ENCODE measurements around the gene NIPAL1.
"Not testable (repeated sequence)": the region's sequence is repeated elsewhere in the genome, so short reads cannot be mapped to it uniquely, and the experiment has no call there.

Gene NIPAL1

DNA sequence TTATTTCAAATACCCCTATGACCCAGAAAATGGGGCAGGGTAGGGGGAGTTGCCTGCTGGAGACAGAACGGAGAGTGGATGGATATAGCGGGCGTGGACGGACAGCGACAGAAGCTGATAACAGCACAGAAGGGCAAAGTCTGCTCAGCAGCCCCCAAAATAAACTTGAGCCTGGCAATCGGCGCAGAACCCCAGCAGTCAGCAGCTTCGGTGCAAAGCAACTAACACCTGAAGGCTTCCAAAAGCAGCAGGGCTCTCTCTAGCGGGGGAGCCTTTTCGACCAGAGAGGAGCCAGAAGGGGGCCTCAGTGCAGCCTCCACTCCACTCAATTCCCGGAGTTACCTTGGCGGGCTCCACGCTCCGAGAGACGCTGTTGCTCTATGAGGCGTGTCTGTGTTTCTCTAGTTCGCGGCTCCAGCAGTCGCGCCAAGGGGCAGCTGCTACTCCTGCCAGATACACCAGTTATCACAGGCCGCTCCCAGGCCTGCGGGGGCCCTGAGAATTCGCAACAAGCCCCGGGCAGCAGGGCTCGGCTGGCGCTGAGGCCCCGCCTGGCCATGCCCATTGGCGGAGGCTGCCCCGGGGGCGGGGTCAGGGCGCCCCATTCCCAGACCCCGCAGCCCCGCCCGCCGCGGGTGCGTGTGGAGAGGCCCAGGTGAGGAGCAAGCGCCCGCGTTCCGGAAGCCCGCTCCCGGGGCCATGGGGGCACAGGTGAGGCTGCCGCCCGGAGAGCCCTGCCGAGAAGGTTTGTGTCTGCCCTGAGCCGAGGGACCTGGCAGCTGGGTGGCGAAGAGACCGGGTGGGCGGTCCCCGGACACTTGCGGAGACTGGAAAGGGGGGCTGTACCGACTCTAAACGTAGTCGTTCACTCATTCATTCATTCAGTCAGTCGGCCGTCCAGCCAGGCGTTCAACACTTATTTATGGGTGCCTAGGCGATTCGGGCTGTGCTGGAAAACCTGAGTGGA is at the start of gene NIPAL1, which contains the start of gene CNGA1:
TSS of gene NIPAL1 (plus strand) at position 632 of the 967 bp plus-strand sequence. CDS start at position 700, 68 bp downstream.
TSS of gene CNGA1 (minus strand) at position 541 of the 967 bp plus-strand sequence. CDS start 63,992 bp downstream, outside the sequence.
- Histone ChIP-seq H3K27ac (ENCODE audit: low read length) (peak within 1 kb of the TSS; percentile 60), H3K27me3 (ENCODE audit: low read depth, low read length) (peaks cover 9% of the 10 kb centered on the region), H3K4me1 (ENCODE audit: control insufficient read depth in 1 of 2, insufficient read depth in 2 of 2, low read length in 2 of 2) (peaks cover 0 to 16% of the 10 kb centered on the region in 2 donors), H3K36me3 (ENCODE audit: control insufficient read depth in 1 of 2, insufficient read depth in 2 of 2, low read length in 2 of 2) (no peaks in the 10 kb centered on the region), H3K9me3 (ENCODE audit: control insufficient read depth in 1 of 2, low read length in 2 of 2) (no peaks in the 10 kb centered on the region), H3K4me3 (ENCODE audit: low read depth in 1 of 2, low read length in 2 of 2) (peak within 1 kb of the TSS; percentile 79 to 81)

DNA sequence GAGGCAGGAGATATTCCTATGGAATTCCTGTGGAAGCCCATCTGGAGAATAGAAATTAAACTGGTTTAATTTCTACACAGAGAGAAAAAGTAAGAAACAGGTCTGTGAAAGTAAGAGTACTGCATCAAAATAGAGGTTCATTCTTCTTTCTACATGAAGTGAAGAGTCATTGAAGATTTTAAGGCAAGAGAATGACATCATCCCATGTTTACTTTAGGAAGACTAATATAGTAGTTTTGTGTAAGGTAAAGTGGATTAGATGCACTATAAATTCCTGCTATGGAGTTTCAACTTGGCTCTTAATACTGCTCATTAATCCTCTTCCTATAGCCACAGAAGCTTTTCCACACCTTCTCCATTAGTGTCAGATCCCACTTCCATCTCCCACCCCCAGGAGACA is 47.7 kb upstream of the NIPAL1 start:
- Histone ChIP-seq H3K4me3 (ENCODE audit: low read depth in 1 of 2, low read length in 2 of 2) (no peak overlapping the region), H3K27ac (ENCODE audit: low read length) (no peak overlapping the region), H3K36me3 (ENCODE audit: control insufficient read depth in 1 of 2, insufficient read depth in 2 of 2, low read length in 2 of 2) (no peaks in the 10 kb centered on the region), H3K4me1 (ENCODE audit: control insufficient read depth in 1 of 2, insufficient read depth in 2 of 2, low read length in 2 of 2) (no peaks in the 10 kb centered on the region), H3K27me3 (ENCODE audit: low read depth, low read length) (no peaks in the 10 kb centered on the region), H3K9me3 (ENCODE audit: control insufficient read depth in 1 of 2, low read length in 2 of 2) (no peaks in the 10 kb centered on the region)

DNA sequence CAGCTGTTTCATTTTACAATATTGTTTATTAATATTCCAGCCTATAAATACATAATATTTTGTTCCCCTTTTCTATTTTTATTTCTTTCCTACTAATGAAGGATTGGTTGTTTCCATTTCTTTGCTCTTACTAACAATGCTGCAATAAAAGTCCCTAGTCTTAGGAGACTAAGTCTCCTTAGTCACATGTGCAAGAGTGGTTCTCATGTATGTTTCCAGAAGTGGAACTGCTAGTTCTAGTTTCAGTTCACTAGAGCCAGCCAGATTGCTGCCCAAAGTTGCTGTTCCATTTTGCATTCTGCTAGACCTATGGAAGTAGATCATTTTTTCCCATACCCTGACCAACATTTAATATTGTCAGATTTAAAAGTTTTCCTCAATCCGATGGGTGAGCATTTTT is 44.4 kb upstream of the NIPAL1 start:
- Histone ChIP-seq H3K27ac (ENCODE audit: low read length) (no peak overlapping the region), H3K36me3 (ENCODE audit: control insufficient read depth in 1 of 2, insufficient read depth in 2 of 2, low read length in 2 of 2) (no peaks in the 10 kb centered on the region), H3K4me3 (ENCODE audit: low read depth in 1 of 2, low read length in 2 of 2) (no peak overlapping the region), H3K9me3 (ENCODE audit: control insufficient read depth in 1 of 2, low read length in 2 of 2) (no peaks in the 10 kb centered on the region), H3K4me1 (ENCODE audit: control insufficient read depth in 1 of 2, insufficient read depth in 2 of 2, low read length in 2 of 2) (no peaks in the 10 kb centered on the region), H3K27me3 (ENCODE audit: low read depth, low read length) (no peaks in the 10 kb centered on the region)

- no peaks in the 10 kb centered on the region for H3K27me3 ChIP-seq (ENCODE audit: low read depth, low read length)
- no peak overlapping the region for H3K27ac ChIP-seq (ENCODE audit: low read length)
- no peaks in the 10 kb centered on the region for H3K4me1 ChIP-seq (ENCODE audit: control insufficient read depth in 1 of 2, insufficient read depth in 2 of 2, low read length in 2 of 2)
- no peak overlapping the region for H3K4me3 ChIP-seq (ENCODE audit: low read depth in 1 of 2, low read length in 2 of 2)
- no peaks in the 10 kb centered on the region for H3K9me3 ChIP-seq (ENCODE audit: control insufficient read depth in 1 of 2, low read length in 2 of 2)
- no peaks in the 10 kb centered on the region for H3K36me3 ChIP-seq (ENCODE audit: control insufficient read depth in 1 of 2, insufficient read depth in 2 of 2, low read length in 2 of 2)
Observed at GRCh38 chr4:47972721-47973120, 43.9 kb upstream of the NIPAL1 start.

GRCh38 chr4:47974566-47974965 is 42.0 kb upstream of the NIPAL1 start:
- Histone ChIP-seq H3K36me3 (ENCODE audit: control insufficient read depth in 1 of 2, insufficient read depth in 2 of 2, low read length in 2 of 2) (no peaks in the 10 kb centered on the region), H3K4me3 (ENCODE audit: low read depth in 1 of 2, low read length in 2 of 2) (no peak overlapping the region), H3K9me3 (ENCODE audit: control insufficient read depth in 1 of 2, low read length in 2 of 2) (no peaks in the 10 kb centered on the region), H3K4me1 (ENCODE audit: control insufficient read depth in 1 of 2, insufficient read depth in 2 of 2, low read length in 2 of 2) (no peaks in the 10 kb centered on the region), H3K27ac (ENCODE audit: low read length) (no peak overlapping the region), H3K27me3 (ENCODE audit: low read depth, low read length) (no peaks in the 10 kb centered on the region)

GRCh38 chr4:47990145-47990544 is 26.4 kb upstream of the NIPAL1 start:
- H3K27me3 ChIP-seq (ENCODE audit: low read depth, low read length), result no peaks in the 10 kb centered on the region
- H3K4me1 ChIP-seq (ENCODE audit: control insufficient read depth in 1 of 2, insufficient read depth in 2 of 2, low read length in 2 of 2), result no peaks in the 10 kb centered on the region
- peaks cover 0 to 15% of the 10 kb centered on the region in 2 donors for H3K9me3 ChIP-seq (ENCODE audit: control insufficient read depth in 1 of 2, low read length in 2 of 2)
- no peak overlapping the region for H3K4me3 ChIP-seq (ENCODE audit: low read depth in 1 of 2, low read length in 2 of 2)
- H3K27ac ChIP-seq (ENCODE audit: low read length), result no peak overlapping the region
- no peaks in the 10 kb centered on the region for H3K36me3 ChIP-seq (ENCODE audit: control insufficient read depth in 1 of 2, insufficient read depth in 2 of 2, low read length in 2 of 2)

DNA sequence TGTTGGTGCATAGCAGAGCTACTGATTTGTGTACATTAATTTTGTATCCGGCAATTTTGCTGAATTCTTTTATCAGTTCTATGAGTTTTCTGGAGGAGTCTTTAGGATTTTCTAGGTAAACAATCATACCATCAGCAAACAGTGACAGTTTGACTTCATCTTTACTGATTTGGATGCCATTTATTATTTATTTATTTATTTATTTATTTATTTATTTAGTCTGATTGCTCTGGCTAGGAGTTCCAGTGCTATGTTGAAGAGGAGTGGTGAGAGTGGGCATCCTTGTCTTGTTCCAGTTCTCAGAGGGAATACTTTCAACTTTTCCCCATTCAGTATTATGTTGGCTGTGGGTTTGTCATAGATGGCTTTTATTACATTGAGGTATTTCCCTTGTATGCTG is 24.1 kb upstream of the NIPAL1 start:
- peaks cover 0 to 15% of the 10 kb centered on the region in 2 donors for H3K9me3 ChIP-seq (ENCODE audit: control insufficient read depth in 1 of 2, low read length in 2 of 2)
- not testable (repeated sequence) for H3K27ac ChIP-seq (ENCODE audit: low read length); H3K27me3 ChIP-seq (ENCODE audit: low read depth, low read length); H3K4me1 ChIP-seq (ENCODE audit: control insufficient read depth in 1 of 2, insufficient read depth in 2 of 2, low read length in 2 of 2); H3K4me3 ChIP-seq (ENCODE audit: low read depth in 1 of 2, low read length in 2 of 2); H3K36me3 ChIP-seq (ENCODE audit: control insufficient read depth in 1 of 2, insufficient read depth in 2 of 2, low read length in 2 of 2)

DNA sequence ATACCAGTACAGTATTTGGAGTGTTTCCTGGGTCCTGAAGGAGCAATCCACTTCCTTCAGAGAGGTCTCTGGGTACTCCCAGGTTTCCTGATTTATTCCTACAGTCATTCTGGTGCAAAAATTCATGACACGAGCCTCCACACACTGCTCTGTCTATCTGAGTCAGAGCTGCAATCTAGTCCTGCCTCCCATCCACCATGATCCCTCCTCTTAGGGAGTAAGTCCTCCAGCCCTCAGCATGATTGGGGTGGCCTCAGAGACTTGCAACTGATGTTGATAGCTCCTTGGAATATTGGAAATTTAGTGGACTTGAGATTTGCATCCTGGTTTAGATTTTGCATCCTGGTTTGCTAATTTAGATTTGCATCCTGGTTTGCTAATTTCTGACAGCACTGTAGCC is 20.6 kb upstream of the NIPAL1 start:
- H3K4me3 ChIP-seq (ENCODE audit: low read depth in 1 of 2, low read length in 2 of 2), result no peak overlapping the region
- H3K9me3 ChIP-seq (ENCODE audit: control insufficient read depth in 1 of 2, low read length in 2 of 2), result peaks cover 0 to 8% of the 10 kb centered on the region in 2 donors
- no peaks in the 10 kb centered on the region for H3K4me1 ChIP-seq (ENCODE audit: control insufficient read depth in 1 of 2, insufficient read depth in 2 of 2, low read length in 2 of 2)
- H3K36me3 ChIP-seq (ENCODE audit: control insufficient read depth in 1 of 2, insufficient read depth in 2 of 2, low read length in 2 of 2), result no peaks in the 10 kb centered on the region
- no peaks in the 10 kb centered on the region for H3K27me3 ChIP-seq (ENCODE audit: low read depth, low read length)
- no peak overlapping the region for H3K27ac ChIP-seq (ENCODE audit: low read length)

DNA sequence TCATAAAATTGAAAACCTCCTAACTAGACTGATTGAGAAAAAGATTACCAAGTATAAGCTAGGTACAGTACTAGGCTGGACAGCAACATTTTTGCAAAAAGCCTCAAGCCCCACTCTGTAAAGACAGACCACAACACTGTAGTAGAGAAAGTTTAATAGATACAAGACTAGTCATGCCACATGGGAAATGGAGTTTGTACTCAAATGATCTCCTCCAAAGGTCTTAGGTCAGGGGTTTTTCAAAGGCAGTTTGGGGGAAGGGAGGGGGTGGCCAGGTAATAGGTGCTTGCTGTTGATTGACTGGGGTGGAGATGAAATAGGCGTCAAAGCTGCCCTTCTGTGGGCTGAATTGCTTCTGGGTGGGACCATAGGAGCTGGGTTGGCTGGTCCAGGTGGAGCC is 14.3 kb upstream of the NIPAL1 start:
- no peak overlapping the region for H3K27ac ChIP-seq (ENCODE audit: low read length)
- H3K27me3 ChIP-seq (ENCODE audit: low read depth, low read length), result no peaks in the 10 kb centered on the region
- H3K9me3 ChIP-seq (ENCODE audit: control insufficient read depth in 1 of 2, low read length in 2 of 2), result peaks cover 0 to 6% of the 10 kb centered on the region in 2 donors
- H3K36me3 ChIP-seq (ENCODE audit: control insufficient read depth in 1 of 2, insufficient read depth in 2 of 2, low read length in 2 of 2), result no peaks in the 10 kb centered on the region
- no peaks in the 10 kb centered on the region for H3K4me1 ChIP-seq (ENCODE audit: control insufficient read depth in 1 of 2, insufficient read depth in 2 of 2, low read length in 2 of 2)
- H3K4me3 ChIP-seq (ENCODE audit: low read depth in 1 of 2, low read length in 2 of 2), result no peak overlapping the region

- H3K27ac ChIP-seq (ENCODE audit: low read length); H3K36me3 ChIP-seq (ENCODE audit: control insufficient read depth in 1 of 2, insufficient read depth in 2 of 2, low read length in 2 of 2); H3K4me3 ChIP-seq (ENCODE audit: low read depth in 1 of 2, low read length in 2 of 2); H3K9me3 ChIP-seq (ENCODE audit: control insufficient read depth in 1 of 2, low read length in 2 of 2); H3K4me1 ChIP-seq (ENCODE audit: control insufficient read depth in 1 of 2, insufficient read depth in 2 of 2, low read length in 2 of 2); H3K27me3 ChIP-seq (ENCODE audit: low read depth, low read length): not testable (repeated sequence)
Observed at GRCh38 chr4:48003568-48003967, 13.0 kb upstream of the NIPAL1 start.

GRCh38 chr4:48005781-48006180 is 10.8 kb upstream of the NIPAL1 start:
- H3K27me3 ChIP-seq (ENCODE audit: low read depth, low read length), result no peaks in the 10 kb centered on the region

More at GRCh38 chr4:48005781-48006180, 10.8 kb upstream of the NIPAL1 start:
- Histone ChIP-seq H3K4me3 (ENCODE audit: low read depth in 1 of 2, low read length in 2 of 2) (no peak overlapping the region), H3K27ac (ENCODE audit: low read length) (no peak overlapping the region), H3K4me1 (ENCODE audit: control insufficient read depth in 1 of 2, insufficient read depth in 2 of 2, low read length in 2 of 2) (no peaks in the 10 kb centered on the region), H3K9me3 (ENCODE audit: control insufficient read depth in 1 of 2, low read length in 2 of 2) (no peaks in the 10 kb centered on the region), H3K36me3 (ENCODE audit: control insufficient read depth in 1 of 2, insufficient read depth in 2 of 2, low read length in 2 of 2) (no peaks in the 10 kb centered on the region)
